Hepatocyte (in vitro differentiated cells): ENCODE results near the gene ABCA12.

Experiments
- EZH2 ChIP-seq: fragments of 200-600 bp; sonication (generic); IDR thresholded peaks from 2 replicates; pipeline ENCODE4 v1.6.1; 2016; ENCODE audit warnings: antibody characterized with exemption, mild to moderate bottlenecking, borderline replicate concordance
- EZH2phosphoT487 ChIP-seq: fragments of 200-600 bp; sonication (generic); IDR thresholded peaks from one replicate; pipeline ENCODE4 v1.6.1; 2018; ENCODE audit warnings: antibody characterized with exemption, mild to moderate bottlenecking, low read depth, moderate library complexity; ENCODE audit not compliant: unreplicated experiment, severe bottlenecking
- TF ChIP-seq, protein P1 (sequence below): fragments of 200-600 bp; sonication (generic); IDR thresholded peaks from 2 replicates; pipeline ENCODE4 v1.5.1; 2016; ENCODE audit warnings: antibody characterized with exemption, mild to moderate bottlenecking; ENCODE audit not compliant: poor library complexity

DNA sequence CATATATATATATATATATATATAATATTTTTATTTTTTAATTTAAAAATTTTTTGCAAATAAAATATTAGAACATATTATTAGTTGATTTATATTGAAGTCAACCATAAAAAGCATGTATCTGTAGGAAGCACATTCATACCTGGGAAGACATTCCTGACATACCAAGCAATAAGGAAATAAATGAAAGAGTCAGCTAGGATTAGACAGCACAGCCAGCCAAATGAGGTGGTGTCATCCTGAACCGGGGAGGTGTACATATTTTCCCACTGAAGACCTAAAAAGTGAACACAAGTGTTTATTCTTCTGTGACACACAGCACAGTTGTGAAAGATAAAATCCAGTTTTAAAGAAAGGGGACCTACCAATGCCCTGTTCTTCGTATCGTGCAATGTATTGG lies 149.2 kb downstream of the ABCA12 start:
- TF ChIP-seq EZH2phosphoT487 = no peak
- TF ChIP-seq, protein P1, sequence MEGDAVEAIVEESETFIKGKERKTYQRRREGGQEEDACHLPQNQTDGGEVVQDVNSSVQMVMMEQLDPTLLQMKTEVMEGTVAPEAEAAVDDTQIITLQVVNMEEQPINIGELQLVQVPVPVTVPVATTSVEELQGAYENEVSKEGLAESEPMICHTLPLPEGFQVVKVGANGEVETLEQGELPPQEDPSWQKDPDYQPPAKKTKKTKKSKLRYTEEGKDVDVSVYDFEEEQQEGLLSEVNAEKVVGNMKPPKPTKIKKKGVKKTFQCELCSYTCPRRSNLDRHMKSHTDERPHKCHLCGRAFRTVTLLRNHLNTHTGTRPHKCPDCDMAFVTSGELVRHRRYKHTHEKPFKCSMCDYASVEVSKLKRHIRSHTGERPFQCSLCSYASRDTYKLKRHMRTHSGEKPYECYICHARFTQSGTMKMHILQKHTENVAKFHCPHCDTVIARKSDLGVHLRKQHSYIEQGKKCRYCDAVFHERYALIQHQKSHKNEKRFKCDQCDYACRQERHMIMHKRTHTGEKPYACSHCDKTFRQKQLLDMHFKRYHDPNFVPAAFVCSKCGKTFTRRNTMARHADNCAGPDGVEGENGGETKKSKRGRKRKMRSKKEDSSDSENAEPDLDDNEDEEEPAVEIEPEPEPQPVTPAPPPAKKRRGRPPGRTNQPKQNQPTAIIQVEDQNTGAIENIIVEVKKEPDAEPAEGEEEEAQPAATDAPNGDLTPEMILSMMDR = no peak
- no peak for TF ChIP-seq EZH2
